H9 (cell line): ENCODE results near the gene ZBTB7A. TPM values are rescaled to one million over a fixed set of nuclear protein-coding genes. Genes with fewer than 3 reads are reported as not detected.

Experiments
- DNase-seq: peaks from one replicate; pipeline ENCODE4 v3.0.0-alpha.2; 2017
- H2AFZ ChIP-seq: one replicate; pipeline ENCODE4 v1.6.1; 2013; ENCODE audit warnings: mild to moderate bottlenecking, low read length, control low read depth, moderate library complexity
- H2AK5ac ChIP-seq: 2 replicates; pipeline ENCODE4 v1.6.1; 2013; ENCODE audit warnings: low read length, control low read depth, mixed read lengths; ENCODE audit not compliant: insufficient read length
- H2BK120ac ChIP-seq: one replicate; pipeline ENCODE4 v1.6.1; 2013; ENCODE audit warnings: low read depth, mild to moderate bottlenecking, low read length, control low read depth, inconsistent platforms; ENCODE audit not compliant: poor library complexity, severe bottlenecking
- H2BK12ac ChIP-seq: 2 replicates; pipeline ENCODE4 v1.6.1; 2013; ENCODE audit warnings: low read length, control low read depth, mixed read lengths, low read depth; ENCODE audit not compliant: insufficient read length
- H2BK15ac ChIP-seq: 2 replicates; pipeline ENCODE4 v1.6.1; 2013; ENCODE audit warnings: low read depth, low read length, control low read depth
- H2BK20ac ChIP-seq: one replicate; pipeline ENCODE4 v1.6.1; 2013; ENCODE audit warnings: low read depth, mild to moderate bottlenecking, low read length, control low read depth, inconsistent platforms; ENCODE audit not compliant: poor library complexity, severe bottlenecking
- H2BK5ac ChIP-seq: 2 replicates; pipeline ENCODE4 v1.6.1; 2013; ENCODE audit warnings: low read length, control low read depth, mixed read lengths; ENCODE audit not compliant: insufficient read length
- H3K14ac ChIP-seq: 2 replicates; pipeline ENCODE4 v1.6.1; 2013; ENCODE audit warnings: low read length, control low read depth; ENCODE audit not compliant: insufficient read depth
- H3K18ac ChIP-seq: 2 replicates; pipeline ENCODE4 v1.6.1; 2013; ENCODE audit warnings: low read depth, mild to moderate bottlenecking, mixed read lengths, low read length, control low read depth; ENCODE audit not compliant: insufficient read length
- H3K23ac ChIP-seq: 2 replicates; pipeline ENCODE4 v1.6.1; 2013; ENCODE audit warnings: low read length, control low read depth, mixed read lengths, low read depth; ENCODE audit not compliant: insufficient read length
- H3K23me2 ChIP-seq: 2 replicates; pipeline ENCODE4 v1.6.1; 2013; ENCODE audit warnings: low read depth, mild to moderate bottlenecking, mixed read lengths, low read length, control low read depth; ENCODE audit not compliant: insufficient read length, poor library complexity, severe bottlenecking
- H3K27ac ChIP-seq: 2 replicates; pipeline ENCODE4 v1.5.1; 2013; ENCODE audit warnings: low read length, control low read depth, mixed read lengths, low read depth; ENCODE audit not compliant: insufficient read length
- H3K27me3 ChIP-seq: 2 replicates; pipeline ENCODE4 v1.6.1; 2013; ENCODE audit warnings: low read length, control low read depth, inconsistent platforms; ENCODE audit not compliant: insufficient read depth
- H3K4ac ChIP-seq: 2 replicates; pipeline ENCODE4 v1.6.1; 2013; ENCODE audit warnings: low read depth, mild to moderate bottlenecking, control low read depth, inconsistent platforms, low read length, moderate library complexity
- H3K4me1 ChIP-seq: 2 replicates; pipeline ENCODE4 v1.6.1; 2013; ENCODE audit warnings: low read length, control low read depth, inconsistent platforms; ENCODE audit not compliant: insufficient read depth
- H3K4me2 ChIP-seq: 2 replicates; pipeline ENCODE4 v1.6.1; 2013; ENCODE audit warnings: low read length, control low read depth, mixed read lengths; ENCODE audit not compliant: insufficient read length, insufficient read depth
- H3K56ac ChIP-seq: 2 replicates; pipeline ENCODE4 v1.6.1; 2013; ENCODE audit warnings: low read depth, mild to moderate bottlenecking, mixed read lengths, low read length, control low read depth; ENCODE audit not compliant: insufficient read length
- H3K79me1 ChIP-seq: 2 replicates; pipeline ENCODE4 v1.6.1; 2013; ENCODE audit warnings: low read depth, mild to moderate bottlenecking, moderate library complexity, low read length, control low read depth, inconsistent platforms; ENCODE audit not compliant: insufficient read depth, poor library complexity, severe bottlenecking
- H3K79me2 ChIP-seq: 2 replicates; pipeline ENCODE4 v1.6.1; 2013; ENCODE audit warnings: low read length, control low read depth, inconsistent platforms; ENCODE audit not compliant: insufficient read depth
- H3K9ac ChIP-seq: 2 replicates; pipeline ENCODE4 v1.6.1; 2013; ENCODE audit warnings: low read length, control low read depth, mixed read lengths; ENCODE audit not compliant: insufficient read length; ENCODE audit errors: extremely low read depth
- H3K9me3 ChIP-seq: one replicate; pipeline ENCODE4 v1.6.1; 2013; ENCODE audit warnings: low read depth, low read length, inconsistent platforms; ENCODE audit not compliant: control insufficient read depth
- H3T11ph ChIP-seq: one replicate; pipeline ENCODE4 v1.6.1; 2013; ENCODE audit warnings: mild to moderate bottlenecking, low read length, control low read depth, inconsistent platforms
- H4K20me1 ChIP-seq: one replicate; pipeline ENCODE4 v1.6.1; 2013; ENCODE audit not compliant: control insufficient read depth, insufficient read length, insufficient read depth
- H4K5ac ChIP-seq: 2 replicates; pipeline ENCODE4 v1.6.1; 2013; ENCODE audit warnings: low read depth, mild to moderate bottlenecking, mixed read lengths, low read length, control low read depth; ENCODE audit not compliant: insufficient read length
- H4K8ac ChIP-seq: replicated peaks from 2 replicates; pipeline ENCODE4 v1.6.1; 2013; ENCODE audit warnings: low read length, control low read depth, mixed read lengths, low read depth; ENCODE audit not compliant: insufficient read length
- H4K91ac ChIP-seq: 2 replicates; pipeline ENCODE4 v1.6.1; 2013; ENCODE audit warnings: low read depth, mild to moderate bottlenecking, moderate library complexity, mixed read lengths, low read length, control low read depth; ENCODE audit not compliant: insufficient read length
- H3K27ac Mint-ChIP-seq, 3 experiments: 2 replicates in 2 of 3; 3 replicates in 1 of 3; pipeline ENCODE4 v1.8.0; 2020 to 2021; ENCODE audit warnings: mixed read lengths in 3 of 3, mild to moderate bottlenecking in 1 of 3, moderate library complexity in 1 of 3
- H3K27me3 Mint-ChIP-seq: 2 replicates; pipeline ENCODE4 v1.8.0; 2021; ENCODE audit warnings: low read depth, mild to moderate bottlenecking, moderate library complexity, mixed read lengths
- H3K36me3 Mint-ChIP-seq, 3 experiments: 2 replicates in 2 of 3; 3 replicates in 1 of 3; pipeline ENCODE4 v1.8.0; 2020 to 2021; ENCODE audit warnings: low read depth in 3 of 3, mixed read lengths in 3 of 3; ENCODE audit not compliant: insufficient read depth in 1 of 3
- H3K4me1 Mint-ChIP-seq, 2 experiments: 2 replicates each; pipeline ENCODE4 v1.8.0; 2020; ENCODE audit warnings: mixed read lengths in 2 of 2
- H3K4me3 Mint-ChIP-seq, 2 experiments: 2 replicates in 1 of 2; 3 replicates in 1 of 2; pipeline ENCODE4 v1.8.0; 2020 to 2021; ENCODE audit warnings: mild to moderate bottlenecking in 2 of 2, mixed read lengths in 2 of 2, moderate library complexity in 1 of 2
- H3K9me3 Mint-ChIP-seq, 2 experiments: 2 replicates in 1 of 2; 3 replicates in 1 of 2; pipeline ENCODE4 v1.8.0; 2020; ENCODE audit warnings: mild to moderate bottlenecking in 2 of 2, mixed read lengths in 2 of 2, moderate library complexity in 1 of 2
- WGBS: extraction: QIAGEN DNeasy Blood & Tissue Kit; methylation state at CpG from one replicate; pipeline ENCODE4 v1.1.7; 2013; ENCODE audit warnings: missing lambda C conversion rate, low lambda C conversion rate, mixed read lengths; ENCODE audit not compliant: insufficient read length; ENCODE audit errors: extremely low coverage; 5-methylcytosine and 5-hydroxymethylcytosine counted together
- total RNA-seq: library from RNA; stranded (reverse); gene quantifications from 2 replicates; pipeline ENCODE4 v1.2.1, GENCODE V29; 2021
- TF ChIP-seq, protein P1 (sequence below): fragments of 200-600 bp; sonication (generic); conservative IDR thresholded peaks from 3 replicates; pipeline ENCODE4 v1.8.0; 2021; ENCODE audit warnings: antibody characterized with exemption, mild to moderate bottlenecking

The ZBTB7A gene
- total RNA-seq, 1 experiment from 2014 or later: 24.9 TPM

DNA sequence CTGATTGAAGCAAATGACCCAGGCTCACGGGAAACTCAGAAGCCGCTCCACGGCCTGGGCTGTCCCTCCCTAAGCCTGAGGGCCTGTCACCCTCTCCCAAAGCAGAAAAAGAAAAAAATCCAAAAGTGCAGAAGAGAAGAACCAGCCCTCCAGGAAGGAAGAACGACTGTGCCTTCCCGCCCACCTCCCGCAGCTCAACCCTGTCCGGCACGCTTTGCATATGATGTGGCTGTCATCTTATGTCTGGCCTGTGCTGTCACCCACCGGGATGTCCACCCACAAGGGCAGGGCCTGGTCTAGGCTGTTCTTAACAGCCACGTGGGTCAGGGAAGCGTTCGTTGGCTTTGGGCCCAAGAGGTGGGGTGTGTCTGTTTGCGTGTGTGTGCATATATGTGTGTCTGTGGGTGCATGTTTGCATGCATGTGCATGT is 13.7 kb downstream of the ZBTB7A start:
- Histone ChIP-seq H3K4me1 (no peaks in the 10 kb centered on the region; the same call in 1 of the 2 replicates), H3K56ac (no peak overlapping the region), H3K79me2 (peaks cover 17% of the 10 kb centered on the region; the same call in 1 of the 2 replicates), H3K23me2 (no peaks in the 10 kb centered on the region), H3K4ac (no peak overlapping the region), H2BK120ac (no peak overlapping the region), H3K9me3 (no peaks in the 10 kb centered on the region), H2BK12ac (no peak overlapping the region), H4K91ac (no peak overlapping the region), H4K20me1 (peaks cover 4% of the 10 kb centered on the region), H2BK20ac (no peak overlapping the region), H2BK15ac (no peak overlapping the region), H2BK5ac (no peak overlapping the region), H3K4me2 (no peak overlapping the region), H3K23ac (no peak overlapping the region), H3K27me3 (no peaks in the 10 kb centered on the region), H3K18ac (no peak overlapping the region), H3K27ac (no peak overlapping the region), H4K5ac (no peak overlapping the region), H4K8ac (no peak overlapping the region), H2AK5ac (no peak overlapping the region), H3K9ac (no peak overlapping the region), H3T11ph (no peak overlapping the region), H3K79me1 (peaks cover 7% of the 10 kb centered on the region), H2AFZ (no peak overlapping the region), H3K14ac (no peak overlapping the region)
- Mint-ChIP-seq H3K36me3 (peaks cover 28 to 54% (median 49%) of the 10 kb centered on the region in 3 experiments), H3K27ac (peak overlapping the region; percentile 27 to 90 (median 73); a peak in 6 of 7 replicates), H3K4me1 (peaks cover 3 to 9% of the 10 kb centered on the region in 2 experiments), H3K4me3 (peak overlapping the region in 1 of 2 experiments; percentile 12; a peak in 1 of 5 replicates), H3K9me3 (no peaks in the 10 kb centered on the region), H3K27me3 (no peaks in the 10 kb centered on the region)
- WGBS: no CpG with 5 or more reads among the region's 13 CpGs
- TF ChIP-seq, protein P1, sequence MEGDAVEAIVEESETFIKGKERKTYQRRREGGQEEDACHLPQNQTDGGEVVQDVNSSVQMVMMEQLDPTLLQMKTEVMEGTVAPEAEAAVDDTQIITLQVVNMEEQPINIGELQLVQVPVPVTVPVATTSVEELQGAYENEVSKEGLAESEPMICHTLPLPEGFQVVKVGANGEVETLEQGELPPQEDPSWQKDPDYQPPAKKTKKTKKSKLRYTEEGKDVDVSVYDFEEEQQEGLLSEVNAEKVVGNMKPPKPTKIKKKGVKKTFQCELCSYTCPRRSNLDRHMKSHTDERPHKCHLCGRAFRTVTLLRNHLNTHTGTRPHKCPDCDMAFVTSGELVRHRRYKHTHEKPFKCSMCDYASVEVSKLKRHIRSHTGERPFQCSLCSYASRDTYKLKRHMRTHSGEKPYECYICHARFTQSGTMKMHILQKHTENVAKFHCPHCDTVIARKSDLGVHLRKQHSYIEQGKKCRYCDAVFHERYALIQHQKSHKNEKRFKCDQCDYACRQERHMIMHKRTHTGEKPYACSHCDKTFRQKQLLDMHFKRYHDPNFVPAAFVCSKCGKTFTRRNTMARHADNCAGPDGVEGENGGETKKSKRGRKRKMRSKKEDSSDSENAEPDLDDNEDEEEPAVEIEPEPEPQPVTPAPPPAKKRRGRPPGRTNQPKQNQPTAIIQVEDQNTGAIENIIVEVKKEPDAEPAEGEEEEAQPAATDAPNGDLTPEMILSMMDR: no peak
- DNase-seq: no peak
